HepG2 (cell line): ENCODE measurements around the gene FNDC3B. TPM values are rescaled to one million over a fixed set of nuclear protein-coding genes. Genes with fewer than 3 reads are reported as not detected.

Source experiments
- ATAC-seq: fragments of 200-7000 bp; cut with Tn5 transposase; 3 replicates; pipeline ENCODE4 v1.9.1; 2020; ENCODE audit warnings: mild to moderate bottlenecking, moderate library complexity
- BruUV-seq: library from RNA; stranded (reverse); fragments of 400-500 nt; replicated peaks from 2 replicates; lab custom pipeline; 2021; lab: Mats Ljungman, UMichigan
- CTCF ChIA-PET: fragments of 300-600 bp; formaldehyde crosslinking; extraction: SDS; loops from one replicate; lab custom pipeline; 2021; ENCODE audit warnings: low total read pairs, inconsistent platforms, low intra/inter-chr PET ratio; lab: Yijun Ruan, JAX
- POLR2A ChIA-PET: fragments of 350-600 bp; sonication (Branson Sonifier 250); formaldehyde crosslinking; loops from one replicate; lab custom pipeline; 2020; ENCODE audit warnings: antibody characterized with exemption, inconsistent platforms; lab: Yijun Ruan, JAX
- DNase-seq: peaks from one replicate; pipeline ENCODE4 v3.0.0-alpha.2; 2015; ENCODE audit warnings: low spot score
- FAIRE-seq: peaks from 3 replicates; lab custom pipeline; 2011; peaks lifted over from hg19 to GRCh38; lab: Jason Lieb, UNC
- H2AFZ ChIP-seq: one replicate; pipeline ENCODE4 v1.6.1; 2011; ENCODE audit warnings: low read length, inconsistent platforms
- H3K27ac ChIP-seq: fragments of 300-600 bp; 3 replicates; pipeline ENCODE4 v1.8.0; 2011; ENCODE audit warnings: mixed run types, mild to moderate bottlenecking, mixed read lengths, low read length, inconsistent platforms; ENCODE audit not compliant: insufficient read depth; ENCODE audit errors: extremely low read length
- H3K27me3 ChIP-seq, 2 experiments: fragments of 200-600 bp in 1 of 2; 2 replicates in 1 of 2; 3 replicates in 1 of 2; pipeline versions ENCODE4 v1.6.0 to v1.8.0; 2011; ENCODE audit warnings: low read length in 2 of 2, mild to moderate bottlenecking in 2 of 2, moderate library complexity in 2 of 2, inconsistent platforms in 1 of 2; ENCODE audit not compliant: insufficient read depth in 2 of 2, control insufficient read depth in 1 of 2
- H3K36me3 ChIP-seq, 2 experiments: fragments of 200-600 bp in 1 of 2; replicated peaks in 1 of 2; 2 replicates in 1 of 2; 3 replicates in 1 of 2; pipeline versions ENCODE4 v1.5.1 to v1.8.0; 2011; ENCODE audit warnings: low read length in 2 of 2, inconsistent platforms in 1 of 2; ENCODE audit not compliant: insufficient read depth in 2 of 2, control insufficient read depth in 1 of 2
- H3K4me1 ChIP-seq: 2 replicates; pipeline ENCODE4 v1.5.1; 2012; ENCODE audit warnings: low read length, inconsistent platforms; ENCODE audit not compliant: insufficient read depth
- H3K4me2 ChIP-seq: 2 replicates; pipeline ENCODE4 v1.6.0; 2011; ENCODE audit warnings: low read depth, low read length, inconsistent platforms
- H3K4me3 ChIP-seq, 3 experiments: fragments of 200-600 bp in 1 of 3; sonication (generic), shearing (Covaris generic) in 1 of 3; replicated peaks in 1 of 3; 2 replicates each; pipeline ENCODE4 v1.5.1; 2011 to 2016; ENCODE audit warnings: low read length in 3 of 3, inconsistent platforms in 2 of 3, low read depth in 2 of 3, mild to moderate bottlenecking in 2 of 3, control low read depth in 1 of 3, mixed read lengths in 1 of 3; ENCODE audit not compliant: insufficient read depth in 1 of 3
- H3K79me2 ChIP-seq: one replicate; pipeline ENCODE4 v1.6.1; 2011; ENCODE audit warnings: low read length, inconsistent platforms; ENCODE audit not compliant: insufficient read depth
- H3K9ac ChIP-seq: 2 replicates; pipeline ENCODE4 v1.6.0; 2011; ENCODE audit warnings: mild to moderate bottlenecking, low read depth, low read length, inconsistent platforms; ENCODE audit not compliant: insufficient read depth
- H3K9me3 ChIP-seq: 2 replicates; pipeline ENCODE4 v1.5.1; 2012; ENCODE audit warnings: mild to moderate bottlenecking, low read length
- H4K20me1 ChIP-seq: 2 replicates; pipeline ENCODE4 v1.6.0; 2011; ENCODE audit warnings: inconsistent platforms, mild to moderate bottlenecking, low read length, moderate library complexity; ENCODE audit not compliant: insufficient read depth
- AGO2 ChIP-seq: fragments of 200-400 bp; formaldehyde crosslinking; optimal IDR thresholded peaks from 2 replicates; pipeline ENCODE3; 2017; ENCODE audit warnings: mild to moderate bottlenecking, low read depth, low read length, moderate library complexity
- BHLHE40 ChIP-seq: IDR thresholded peaks from 2 replicates; pipeline ENCODE4 v1.6.1; 2011; ENCODE audit warnings: low read length, improper control_type of control experiment
- CBX2 ChIP-seq, 2 experiments: fragments of 200-600 bp in 1 of 2; sonication (generic); formaldehyde crosslinking in 1 of 2; IDR thresholded peaks; 2 replicates each; pipeline versions ENCODE4 v1.7.0 to v1.8.1; 2018 to 2022; ENCODE audit warnings: low read depth in 2 of 2, low read length in 1 of 2, mild to moderate bottlenecking in 1 of 2, missing genetic modification reagents in 1 of 2
- ISL2 ChIP-seq: sonication (generic); formaldehyde crosslinking; IDR thresholded peaks from 2 replicates; pipeline ENCODE4 v1.5.0; 2020; ENCODE audit warnings: missing genetic modification reagents
- LCORL ChIP-seq, 2 experiments: fragments of 450-650 bp in 1 of 2; sonication (generic) in 1 of 2; formaldehyde crosslinking in 1 of 2; IDR thresholded peaks; 2 replicates each; pipeline versions ENCODE4 v1.5.0 to v1.6.1; 2017 to 2020; ENCODE audit warnings: antibody characterized with exemption in 1 of 2, missing genetic modification reagents in 1 of 2
- NFIC ChIP-seq: IDR thresholded peaks from 2 replicates; pipeline ENCODE4 v1.6.1; 2012; ENCODE audit warnings: mild to moderate bottlenecking, low read length, inconsistent platforms
- NR2F6 ChIP-seq, 2 experiments: IDR thresholded peaks; 2 replicates each; pipeline ENCODE4 v1.6.1; 2016; ENCODE audit warnings: antibody characterized with exemption in 1 of 2, mild to moderate bottlenecking in 1 of 2
- POLR2AphosphoS2 ChIP-seq: IDR thresholded peaks from 2 replicates; pipeline ENCODE4 v1.6.1; 2011; ENCODE audit warnings: low read depth, low read length, improper control_type of control experiment
- RBFOX2 ChIP-seq: fragments of 200-400 bp; formaldehyde crosslinking; IDR thresholded peaks from 2 replicates; pipeline ENCODE4 v1.6.1; 2017; ENCODE audit warnings: low read depth, mild to moderate bottlenecking, low read length
- RBM22 ChIP-seq: fragments of 200-400 bp; formaldehyde crosslinking; optimal IDR thresholded peaks from 2 replicates; pipeline ENCODE3; 2017; ENCODE audit warnings: mild to moderate bottlenecking, low read length, moderate library complexity
- SIN3B ChIP-seq: fragments of 150-350 bp; IDR thresholded peaks from 2 replicates; pipeline ENCODE4 v1.6.1; 2014; ENCODE audit warnings: low read length
- SIX1 ChIP-seq: sonication (generic); formaldehyde crosslinking; IDR thresholded peaks from 2 replicates; pipeline ENCODE4 v1.4.0; 2020; ENCODE audit warnings: missing genetic modification reagents, borderline replicate concordance
- SMAD1 ChIP-seq: sonication (generic); formaldehyde crosslinking; IDR thresholded peaks from 2 replicates; pipeline ENCODE4 v1.4.0; 2020; ENCODE audit warnings: missing genetic modification reagents, low read depth, mild to moderate bottlenecking, borderline replicate concordance
- SMARCE1 ChIP-seq: fragments of 450-650 bp; IDR thresholded peaks from 2 replicates; pipeline ENCODE4 v1.6.1; 2017; ENCODE audit warnings: borderline replicate concordance
- SRSF9 ChIP-seq: fragments of 200-400 bp; formaldehyde crosslinking; IDR thresholded peaks from 2 replicates; pipeline ENCODE4 v1.6.1; 2018; ENCODE audit warnings: borderline replicate concordance, mild to moderate bottlenecking, low read depth, low read length; ENCODE audit not compliant: insufficient read depth, poor library complexity, severe bottlenecking
- TP53 ChIP-seq: sonication (generic); formaldehyde crosslinking; conservative IDR thresholded peaks from 2 replicates; pipeline ENCODE4 v1.4.0; 2020; ENCODE audit warnings: missing genetic modification reagents
- U2AF2 ChIP-seq: fragments of 200-400 bp; formaldehyde crosslinking; IDR thresholded peaks from 2 replicates; pipeline ENCODE4 v1.6.1; 2017; ENCODE audit warnings: low read depth, mild to moderate bottlenecking, low read length
- ZFP36L1 ChIP-seq: sonication (generic); formaldehyde crosslinking; IDR thresholded peaks from 2 replicates; pipeline ENCODE4 v1.8.0; 2022; ENCODE audit warnings: mild to moderate bottlenecking, missing genetic modification reagents, moderate library complexity
- ZNF180 ChIP-seq: sonication (generic); formaldehyde crosslinking; IDR thresholded peaks from 2 replicates; pipeline ENCODE4 v1.4.0; 2020; ENCODE audit warnings: low read depth, missing genetic modification reagents, borderline replicate concordance
- ZNF263 ChIP-seq: sonication (generic); formaldehyde crosslinking; IDR thresholded peaks from 2 replicates; pipeline ENCODE4 v1.4.0; 2020; ENCODE audit warnings: missing genetic modification reagents
- ZNF33B ChIP-seq: sonication (generic); formaldehyde crosslinking; IDR thresholded peaks from 2 replicates; pipeline ENCODE4 v1.5.1; 2020; ENCODE audit warnings: mild to moderate bottlenecking, missing genetic modification reagents
- ZNF484 ChIP-seq: sonication (generic); formaldehyde crosslinking; IDR thresholded peaks from 2 replicates; pipeline ENCODE4 v1.5.1; 2020; ENCODE audit warnings: mild to moderate bottlenecking, low read depth, missing genetic modification reagents, borderline replicate concordance
- ZNF644 ChIP-seq: IDR thresholded peaks from 2 replicates; pipeline ENCODE4 v1.6.1; 2016; ENCODE audit warnings: low read depth
- ZNF678 ChIP-seq: sonication (generic); formaldehyde crosslinking; IDR thresholded peaks from 2 replicates; pipeline ENCODE4 v1.4.0; 2020; ENCODE audit warnings: mild to moderate bottlenecking, missing genetic modification reagents
- ZNF7 ChIP-seq: IDR thresholded peaks from 2 replicates; pipeline ENCODE4 v1.6.1; 2016; ENCODE audit warnings: missing biosample characterization, missing genetic modification reagents
- ZNF891 ChIP-seq: sonication (generic); formaldehyde crosslinking; IDR thresholded peaks from 2 replicates; pipeline ENCODE4 v1.5.0; 2020; ENCODE audit warnings: mild to moderate bottlenecking, missing genetic modification reagents
- WGBS: methylation state at CpG from one replicate; pipeline ENCODE4 v1.1.6; 2017; ENCODE audit warnings: low lambda C conversion rate; 5-methylcytosine and 5-hydroxymethylcytosine counted together
- in situ Hi-C: cut with HindIII; loops from 2 replicates; pipeline ENCODE4 v1.10.0; 2017; ENCODE audit warnings: low pct_unique_long_range_greater_than_20kb; ENCODE audit not compliant: extremely low pct_ligation_motif_present
- intact Hi-C: fragments of 100-400 bp; cut with micrococcal nuclease; formaldehyde crosslinking; loops from one replicate; pipeline ENCODE4 v1.10.0; 2022; ENCODE audit not compliant: unreplicated experiment
- polyA plus RNA-seq, 8 experiments: library from polyadenylated mRNA; depleted of rRNA in 3 of 8; stranded (reverse) in 7 of 8; unstranded in 1 of 8; fragments of >200 nt; fragmentation: Illumina TruSeq in 4 of 8; extraction: Trizol in 4 of 8; gene quantifications; 2 replicates each; pipeline versions ENCODE4 v1.2.1 to v1.2.3, GENCODE V29; 2011 to 2016; ENCODE audit warnings: low read depth in 4 of 8, missing spikeins in 1 of 8, mixed read lengths in 1 of 8; ENCODE audit not compliant: insufficient read depth in 1 of 8
- total RNA-seq, 5 experiments: library from RNA; depleted of rRNA; stranded (reverse); fragments of >200 nt; fragmentation: Illumina TruSeq; extraction: Trizol; gene quantifications; 2 replicates each; pipeline ENCODE4 v1.2.3, GENCODE V29; 2016; ENCODE audit warnings: low read depth in 1 of 5
- TF ChIP-seq, protein P1 (sequence below): sonication (generic); formaldehyde crosslinking; IDR thresholded peaks from 2 replicates; pipeline ENCODE4 v1.5.0; 2020; ENCODE audit warnings: missing genetic modification reagents
- TF ChIP-seq, protein P2 (sequence below): IDR thresholded peaks from 2 replicates; pipeline ENCODE4 v1.6.1; 2016; ENCODE audit warnings: missing genetic modification reagents, missing compliant biosample characterization

FNDC3B gene
- total and polyA plus RNA-seq, 2 of the 13 experiments (the other 11 are each of a cell fraction or from before 2014, with no cell fraction given) = 74.8 to 103 TPM

DNA sequence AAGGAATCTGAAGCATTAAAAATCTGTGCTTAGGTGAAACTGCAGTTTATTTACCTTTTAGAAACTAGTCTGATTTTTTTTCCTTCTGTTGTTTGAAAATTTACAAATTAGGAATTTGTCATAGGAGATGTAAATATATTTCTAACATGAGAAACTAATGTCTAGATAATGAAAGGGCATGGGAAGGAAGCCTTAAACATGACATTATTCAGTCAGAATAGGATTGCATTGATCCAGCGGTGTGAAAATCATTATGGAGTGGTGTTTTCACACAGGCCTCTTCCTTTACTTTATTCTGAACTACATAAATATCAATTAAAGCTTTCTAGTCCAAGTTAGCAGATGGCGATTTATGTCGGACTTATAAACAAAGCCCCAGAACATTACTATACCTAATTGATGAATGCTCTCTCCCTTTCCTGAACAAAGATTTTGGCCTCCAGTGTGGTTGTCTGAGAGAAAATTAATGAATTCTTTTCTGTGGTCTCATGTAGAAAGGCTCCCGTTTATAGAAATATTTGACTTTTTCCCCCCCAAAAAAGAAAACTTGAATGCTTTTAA lies 37.9 kb downstream of the FNDC3B start:
- H3K27me3 ChIP-seq = no peaks in the 10 kb centered on the region
- peaks cover 99% of the 10 kb centered on the region for H4K20me1 ChIP-seq
- FAIRE-seq = no peak
- peak overlapping the region; percentile 21 for H3K27ac ChIP-seq
- WGBS = 85% methylated on average over 4 of the region's 4 CpGs
- peaks cover 7 to 34% of the 10 kb centered on the region in 2 experiments for H3K36me3 ChIP-seq
- intact Hi-C loops = no loop called here
- ATAC-seq = no peak
- H3K9me3 ChIP-seq = no peaks in the 10 kb centered on the region
- CTCF ChIA-PET = no interaction called here
- in situ Hi-C loops = no loop called here
- no peak for DNase-seq
- 0 out of 2 replicates have a peak overlapping the region, but pooled peaks have one; percentile 14 for H3K4me2 ChIP-seq
- no peak overlapping the region for H2AFZ ChIP-seq
- H3K9ac ChIP-seq = no peak overlapping the region
- H3K79me2 ChIP-seq = peaks cover 100% of the 10 kb centered on the region
- peaks cover 100% of the 10 kb centered on the region for H3K4me1 ChIP-seq
- no peak overlapping the region for H3K4me3 ChIP-seq
- BruUV-seq = no TSS peak
- POLR2A ChIA-PET = no interaction called here
- TF ChIP-seq LCORL (IDR thresholded peaks at IDR 0.05) (no peak), LCORL (CRISPR knock-in tag; IDR thresholded peaks at IDR 0.05) (no peak), ZNF484 (CRISPR knock-in tag) (no peak), TP53 (no peak), POLR2AphosphoS2 (peak; percentile 58; the same call in 1 of the 2 replicates), SIN3B (no peak), ZNF180 (CRISPR knock-in tag) (no peak), RBFOX2 (peak; percentile 39; the same call in 1 of the 2 replicates), NFIC (0 out of 2 replicates have a peak, but pooled peaks have one; percentile 10), SMARCE1 (no peak), BHLHE40 (no peak), SIX1 (CRISPR knock-in tag) (no peak), AGO2 (peak; percentile 61), CBX2 (IDR thresholded peaks at IDR 0.05; ENCODE audit: low read depth, low read length) (no peak), CBX2 (CRISPR knock-in tag; IDR thresholded peaks at IDR 0.05; ENCODE audit: low read depth) (no peak), ZNF891 (no peak), ZNF33B (no peak), ZNF678 (no peak), ZFP36L1 (CRISPR knock-in tag) (no peak), NR2F6 (IDR thresholded peaks at IDR 0.05) (no peak), NR2F6 (CRISPR knock-in tag; IDR thresholded peaks at IDR 0.05) (no peak), ZNF7 (CRISPR knock-in tag) (no peak), U2AF2 (no peak), ISL2 (CRISPR knock-in tag) (no peak), ZNF263 (CRISPR knock-in tag) (no peak), SMAD1 (CRISPR knock-in tag) (no peak), ZNF644 (CRISPR knock-in tag) (no peak), SRSF9 (no peak), RBM22 (peak; percentile 97)
- TF ChIP-seq, protein P1, sequence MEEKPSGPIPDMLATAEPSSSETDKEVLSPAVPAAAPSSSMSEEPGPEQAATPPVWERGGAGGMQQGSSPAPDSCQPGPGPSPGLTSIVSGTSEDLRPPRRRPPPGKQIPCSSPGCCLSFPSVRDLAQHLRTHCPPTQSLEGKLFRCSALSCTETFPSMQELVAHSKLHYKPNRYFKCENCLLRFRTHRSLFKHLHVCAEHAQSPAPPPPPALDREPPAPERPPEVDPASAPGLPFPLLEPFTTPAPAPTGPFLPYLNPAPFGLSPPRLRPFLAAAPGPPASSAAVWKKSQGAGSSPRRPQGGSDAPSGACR = no peak
- TF ChIP-seq, protein P2, sequence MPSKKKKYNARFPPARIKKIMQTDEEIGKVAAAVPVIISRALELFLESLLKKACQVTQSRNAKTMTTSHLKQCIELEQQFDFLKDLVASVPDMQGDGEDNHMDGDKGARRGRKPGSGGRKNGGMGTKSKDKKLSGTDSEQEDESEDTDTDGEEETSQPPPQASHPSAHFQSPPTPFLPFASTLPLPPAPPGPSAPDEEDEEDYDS (CRISPR knock-in tag) = no peak
